HepG2 (cell line): Measurements from ENCODE around the gene ABCC3. TPM values are rescaled to one million over a fixed set of nuclear protein-coding genes. Genes with fewer than 3 reads are reported as not detected.

Source experiments
- CBFB ChIP-seq: sonication (generic); formaldehyde crosslinking; IDR thresholded peaks from 2 replicates; pipeline ENCODE4 v1.4.0; 2020; ENCODE audit warnings: missing genetic modification reagents
- DMAP1 ChIP-seq: IDR thresholded peaks from 2 replicates; pipeline ENCODE4 v1.6.1; 2016
- ETV5 ChIP-seq: IDR thresholded peaks from 2 replicates; pipeline ENCODE4 v1.6.1; 2018; ENCODE audit warnings: missing biosample characterization, missing genetic modification reagents, inconsistent platforms, borderline replicate concordance
- FOXM1 ChIP-seq: sonication (generic); formaldehyde crosslinking; IDR thresholded peaks from 2 replicates; pipeline ENCODE4 v1.5.0; 2020; ENCODE audit warnings: missing genetic modification reagents
- HMG20A ChIP-seq: IDR thresholded peaks from 2 replicates; pipeline ENCODE4 v1.6.1; 2016; ENCODE audit warnings: borderline replicate concordance
- HOXA3 ChIP-seq: sonication (generic); formaldehyde crosslinking; IDR thresholded peaks from 2 replicates; pipeline ENCODE4 v1.5.0; 2020; ENCODE audit warnings: missing genetic modification reagents
- IRX3 ChIP-seq: sonication (generic); formaldehyde crosslinking; IDR thresholded peaks from 2 replicates; pipeline ENCODE4 v1.8.1; 2023; ENCODE audit warnings: mild to moderate bottlenecking, low read depth, missing genetic modification reagents, borderline replicate concordance
- MTA1 ChIP-seq: sonication (generic); formaldehyde crosslinking; IDR thresholded peaks from 2 replicates; pipeline ENCODE4 v1.4.0; 2020; ENCODE audit warnings: missing genetic modification reagents, mild to moderate bottlenecking, borderline replicate concordance
- NR2F6 ChIP-seq, 2 experiments: IDR thresholded peaks; 2 replicates each; pipeline ENCODE4 v1.6.1; 2016; ENCODE audit warnings: antibody characterized with exemption in 1 of 2, mild to moderate bottlenecking in 1 of 2
- PHF21A ChIP-seq: sonication (generic); formaldehyde crosslinking; IDR thresholded peaks from 2 replicates; pipeline ENCODE4 v1.5.0; 2020; ENCODE audit warnings: mild to moderate bottlenecking, missing genetic modification reagents
- PHF5A ChIP-seq: IDR thresholded peaks from one replicate; pipeline ENCODE4 v1.6.1; 2018; ENCODE audit warnings: low read depth, missing genetic modification reagents; ENCODE audit not compliant: unreplicated experiment
- RAD21 ChIP-seq: fragments of 450-650 bp; formaldehyde crosslinking; IDR thresholded peaks from 2 replicates; pipeline ENCODE4 v1.5.0; 2020; ENCODE audit warnings: mild to moderate bottlenecking
- SAP130 ChIP-seq: IDR thresholded peaks from 2 replicates; pipeline ENCODE4 v1.6.1; 2016; ENCODE audit warnings: low read depth
- TBL1XR1 ChIP-seq: fragments of 150-350 bp; IDR thresholded peaks from 2 replicates; pipeline ENCODE4 v1.6.1; 2014; ENCODE audit warnings: borderline replicate concordance, low read length; ENCODE audit not compliant: partially characterized antibody
- TCF12 ChIP-seq, 2 experiments: fragments of 450-650 bp in 1 of 2; sonication (generic) in 1 of 2; formaldehyde crosslinking in 1 of 2; IDR thresholded peaks; 2 replicates each; pipeline versions ENCODE4 v1.6.1 to v1.8.0; 2017 to 2022; ENCODE audit warnings: antibody characterized with exemption in 1 of 2, mild to moderate bottlenecking in 1 of 2, missing genetic modification reagents in 1 of 2, moderate library complexity in 1 of 2
- TOPORS ChIP-seq: sonication (generic); formaldehyde crosslinking; IDR thresholded peaks from 2 replicates; pipeline ENCODE4 v1.8.0; 2023; ENCODE audit warnings: mild to moderate bottlenecking, missing genetic modification reagents
- ZFX ChIP-seq: sonication (generic); formaldehyde crosslinking; IDR thresholded peaks from 2 replicates; pipeline ENCODE4 v1.4.0; 2020; ENCODE audit warnings: mild to moderate bottlenecking, low read depth, missing genetic modification reagents, moderate library complexity
- ZKSCAN8 ChIP-seq: IDR thresholded peaks from 2 replicates; pipeline ENCODE4 v1.6.1; 2016; ENCODE audit warnings: borderline replicate concordance, missing genetic modification reagents, missing compliant biosample characterization
- ZNF207 ChIP-seq: fragments of 450-650 bp; IDR thresholded peaks from 2 replicates; pipeline ENCODE4 v1.6.1; 2016; ENCODE audit warnings: antibody characterized with exemption, borderline replicate concordance
- ZNF263 ChIP-seq: sonication (generic); formaldehyde crosslinking; IDR thresholded peaks from 2 replicates; pipeline ENCODE4 v1.4.0; 2020; ENCODE audit warnings: missing genetic modification reagents
- ZNF367 ChIP-seq: sonication (generic); formaldehyde crosslinking; IDR thresholded peaks from 2 replicates; pipeline ENCODE4 v1.4.0; 2020; ENCODE audit warnings: missing genetic modification reagents, borderline replicate concordance
- ZNF496 ChIP-seq: sonication (generic); formaldehyde crosslinking; IDR thresholded peaks from 2 replicates; pipeline ENCODE4 v1.8.1; 2023; ENCODE audit warnings: mild to moderate bottlenecking, moderate library complexity, missing genetic modification reagents; ENCODE audit not compliant: insufficient replicate concordance
- ZNF720 ChIP-seq: sonication (generic); formaldehyde crosslinking; IDR thresholded peaks from 2 replicates; pipeline ENCODE4 v1.4.0; 2020; ENCODE audit warnings: missing genetic modification reagents
- ZNF839 ChIP-seq: sonication (generic); formaldehyde crosslinking; IDR thresholded peaks from 2 replicates; pipeline ENCODE4 v1.4.0; 2020; ENCODE audit warnings: missing genetic modification reagents, mild to moderate bottlenecking, borderline replicate concordance
- polyA plus RNA-seq, 8 experiments: library from polyadenylated mRNA; depleted of rRNA in 3 of 8; stranded (reverse) in 7 of 8; unstranded in 1 of 8; fragments of >200 nt; fragmentation: Illumina TruSeq in 4 of 8; extraction: Trizol in 4 of 8; gene quantifications; 2 replicates each; pipeline versions ENCODE4 v1.2.1 to v1.2.3, GENCODE V29; 2011 to 2016; ENCODE audit warnings: low read depth in 4 of 8, missing spikeins in 1 of 8, mixed read lengths in 1 of 8; ENCODE audit not compliant: insufficient read depth in 1 of 8
- total RNA-seq, 5 experiments: library from RNA; depleted of rRNA; stranded (reverse); fragments of >200 nt; fragmentation: Illumina TruSeq; extraction: Trizol; gene quantifications; 2 replicates each; pipeline ENCODE4 v1.2.3, GENCODE V29; 2016; ENCODE audit warnings: low read depth in 1 of 5
- TF ChIP-seq, protein P1 (sequence below): sonication (generic); formaldehyde crosslinking; IDR thresholded peaks from 2 replicates; pipeline ENCODE4 v1.9.0; 2021; ENCODE audit warnings: missing genetic modification reagents, mild to moderate bottlenecking, borderline replicate concordance
- TF ChIP-seq, protein P2 (sequence below): sonication (generic); formaldehyde crosslinking; IDR thresholded peaks from 2 replicates; pipeline ENCODE4 v1.4.0; 2020; ENCODE audit warnings: missing genetic modification reagents, mild to moderate bottlenecking, borderline replicate concordance
- TF ChIP-seq, protein P3 (sequence below): IDR thresholded peaks from 2 replicates; pipeline ENCODE4 v1.6.1; 2012; ENCODE audit warnings: inconsistent platforms
- TF ChIP-seq, protein P4 (sequence below): IDR thresholded peaks from 2 replicates; pipeline ENCODE4 v1.6.1; 2018; ENCODE audit warnings: missing genetic modification reagents, mild to moderate bottlenecking, missing compliant biosample characterization

Gene ABCC3
- total and polyA plus RNA-seq, 2 of the 13 experiments (the other 11 are each of a cell fraction or from before 2014, with no cell fraction given), result 25.2 to 50.7 TPM

DNA sequence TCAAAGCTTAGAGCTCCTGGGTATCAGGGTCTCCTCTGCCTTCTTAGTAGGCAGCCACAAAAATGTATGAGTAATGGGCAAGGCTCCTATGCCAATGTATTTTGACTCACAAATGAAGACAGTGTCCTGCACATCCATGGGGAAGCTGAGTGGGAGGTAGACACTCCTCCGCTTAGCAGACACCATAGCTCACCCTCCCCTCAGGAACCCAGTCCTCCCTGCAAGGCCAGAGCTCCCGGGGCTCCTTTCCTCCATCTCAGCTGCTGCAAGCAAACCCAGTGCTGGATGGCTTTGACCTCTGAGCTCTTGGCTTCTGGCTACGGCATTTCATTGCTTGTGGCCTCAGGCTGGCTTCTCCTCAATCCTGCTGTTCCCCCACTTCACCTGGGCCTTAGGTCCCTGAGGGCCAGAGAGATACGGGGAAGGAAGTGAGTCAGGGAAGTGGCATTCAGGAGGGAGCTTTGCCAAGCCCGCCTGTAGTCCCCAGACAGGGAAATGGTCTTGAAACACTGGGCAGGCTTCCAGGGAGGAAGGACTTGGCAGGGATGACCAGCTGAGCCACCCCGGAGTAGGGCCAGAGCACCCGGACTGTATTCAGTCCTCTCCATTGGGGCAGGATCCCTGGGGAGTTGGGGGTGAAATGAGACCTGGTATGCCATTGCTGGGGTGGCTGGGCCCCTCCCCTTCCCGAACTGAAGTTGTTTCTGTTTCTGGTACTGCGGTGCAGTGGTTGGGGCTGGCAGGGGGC, 4.5 kb downstream of the ABCC3 start (continued):
- TF ChIP-seq RAD21 (CRISPR knock-in tag), result no peak
- TF ChIP-seq ZKSCAN8 (CRISPR knock-in tag), result no peak
- TF ChIP-seq TBL1XR1, result no peak
- no peak for TF ChIP-seq HOXA3
- TF ChIP-seq ZNF263 (CRISPR knock-in tag), result peak; percentile 93
- peak; percentile 75 for TF ChIP-seq NR2F6 (IDR thresholded peaks at IDR 0.05)
- TF ChIP-seq NR2F6 (CRISPR knock-in tag; IDR thresholded peaks at IDR 0.05), result peak; percentile 59; the same call in 1 of the 2 replicates
- no peak for TF ChIP-seq PHF21A (CRISPR knock-in tag)
- no peak for TF ChIP-seq PHF5A (CRISPR knock-in tag)
- no peak for TF ChIP-seq TOPORS (CRISPR knock-in tag)
- TF ChIP-seq SAP130 (CRISPR knock-in tag), result 0 out of 2 replicates have a peak, but pooled peaks have one; percentile 22
- TF ChIP-seq, protein P1, sequence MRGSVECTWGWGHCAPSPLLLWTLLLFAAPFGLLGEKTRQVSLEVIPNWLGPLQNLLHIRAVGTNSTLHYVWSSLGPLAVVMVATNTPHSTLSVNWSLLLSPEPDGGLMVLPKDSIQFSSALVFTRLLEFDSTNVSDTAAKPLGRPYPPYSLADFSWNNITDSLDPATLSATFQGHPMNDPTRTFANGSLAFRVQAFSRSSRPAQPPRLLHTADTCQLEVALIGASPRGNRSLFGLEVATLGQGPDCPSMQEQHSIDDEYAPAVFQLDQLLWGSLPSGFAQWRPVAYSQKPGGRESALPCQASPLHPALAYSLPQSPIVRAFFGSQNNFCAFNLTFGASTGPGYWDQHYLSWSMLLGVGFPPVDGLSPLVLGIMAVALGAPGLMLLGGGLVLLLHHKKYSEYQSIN (CRISPR knock-in tag), result no peak
- TF ChIP-seq ZFX (CRISPR knock-in tag), result no peak
- TF ChIP-seq HMG20A (CRISPR knock-in tag), result peak; percentile 44; the same call in 1 of the 2 replicates
- TF ChIP-seq, protein P2, sequence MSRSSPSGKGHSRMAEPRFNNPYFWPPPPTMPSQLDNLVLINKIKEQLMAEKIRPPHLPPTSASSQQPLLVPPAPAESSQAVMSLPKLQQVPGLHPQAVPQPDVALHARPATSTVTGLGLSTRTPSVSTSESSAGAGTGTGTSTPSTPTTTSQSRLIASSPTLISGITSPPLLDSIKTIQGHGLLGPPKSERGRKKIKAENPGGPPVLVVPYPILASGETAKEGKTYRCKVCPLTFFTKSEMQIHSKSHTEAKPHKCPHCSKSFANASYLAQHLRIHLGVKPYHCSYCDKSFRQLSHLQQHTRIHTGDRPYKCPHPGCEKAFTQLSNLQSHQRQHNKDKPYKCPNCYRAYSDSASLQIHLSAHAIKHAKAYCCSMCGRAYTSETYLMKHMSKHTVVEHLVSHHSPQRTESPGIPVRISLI (CRISPR knock-in tag), result no peak
- no peak for TF ChIP-seq IRX3 (CRISPR knock-in tag)
- TF ChIP-seq DMAP1 (CRISPR knock-in tag), result peak; percentile 19; the same call in 1 of the 2 replicates
- TF ChIP-seq, protein P3, sequence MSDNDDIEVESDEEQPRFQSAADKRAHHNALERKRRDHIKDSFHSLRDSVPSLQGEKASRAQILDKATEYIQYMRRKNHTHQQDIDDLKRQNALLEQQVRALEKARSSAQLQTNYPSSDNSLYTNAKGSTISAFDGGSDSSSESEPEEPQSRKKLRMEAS, result peak; percentile 16; the same call in 1 of the 2 replicates
- no peak for TF ChIP-seq TCF12 (IDR thresholded peaks at IDR 0.05)
- no peak for TF ChIP-seq TCF12 (CRISPR knock-in tag; IDR thresholded peaks at IDR 0.05)
- peak; percentile 83 for TF ChIP-seq ETV5 (CRISPR knock-in tag)
- TF ChIP-seq CBFB (CRISPR knock-in tag), result 0 out of 2 replicates have a peak, but pooled peaks have one; percentile 23
- no peak for TF ChIP-seq ZNF720 (CRISPR knock-in tag)
- TF ChIP-seq ZNF839, result no peak
- TF ChIP-seq ZNF207, result no peak
- TF ChIP-seq, protein P4, sequence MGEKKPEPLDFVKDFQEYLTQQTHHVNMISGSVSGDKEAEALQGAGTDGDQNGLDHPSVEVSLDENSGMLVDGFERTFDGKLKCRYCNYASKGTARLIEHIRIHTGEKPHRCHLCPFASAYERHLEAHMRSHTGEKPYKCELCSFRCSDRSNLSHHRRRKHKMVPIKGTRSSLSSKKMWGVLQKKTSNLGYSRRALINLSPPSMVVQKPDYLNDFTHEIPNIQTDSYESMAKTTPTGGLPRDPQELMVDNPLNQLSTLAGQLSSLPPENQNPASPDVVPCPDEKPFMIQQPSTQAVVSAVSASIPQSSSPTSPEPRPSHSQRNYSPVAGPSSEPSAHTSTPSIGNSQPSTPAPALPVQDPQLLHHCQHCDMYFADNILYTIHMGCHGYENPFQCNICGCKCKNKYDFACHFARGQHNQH (CRISPR knock-in tag), result peak; percentile 23; the same call in 1 of the 2 replicates
- no peak for TF ChIP-seq ZNF496 (CRISPR knock-in tag)
- no peak for TF ChIP-seq ZNF367
- TF ChIP-seq MTA1 (CRISPR knock-in tag), result peak; percentile 19; the same call in 1 of the 2 replicates
- no peak for TF ChIP-seq FOXM1 (CRISPR knock-in tag)
